Measurements from ENCODE around the gene ZBTB20.

Gene ZBTB20

GRCh38 chr3:114877378-114878113 lies 269.5 kb downstream of the ZBTB20 start:
- no peak overlapping the region for H3K4me3 ChIP-seq (replicated peaks; ENCODE audit: insufficient read depth, low read length)
- no peak for TF ChIP-seq POLR2AphosphoS5 (IDR thresholded peaks at IDR 0.05; ENCODE audit: low read depth)
- no peaks in the 10 kb centered on the region for H3K27me3 ChIP-seq (ENCODE audit: insufficient read depth, poor library complexity, severe bottlenecking)
- DNase-seq (ENCODE audit: low read depth in 1 of 2, low spot score in 1 of 2) = no peak
- H3K27ac ChIP-seq (replicated peaks) = no peak overlapping the region

DNA sequence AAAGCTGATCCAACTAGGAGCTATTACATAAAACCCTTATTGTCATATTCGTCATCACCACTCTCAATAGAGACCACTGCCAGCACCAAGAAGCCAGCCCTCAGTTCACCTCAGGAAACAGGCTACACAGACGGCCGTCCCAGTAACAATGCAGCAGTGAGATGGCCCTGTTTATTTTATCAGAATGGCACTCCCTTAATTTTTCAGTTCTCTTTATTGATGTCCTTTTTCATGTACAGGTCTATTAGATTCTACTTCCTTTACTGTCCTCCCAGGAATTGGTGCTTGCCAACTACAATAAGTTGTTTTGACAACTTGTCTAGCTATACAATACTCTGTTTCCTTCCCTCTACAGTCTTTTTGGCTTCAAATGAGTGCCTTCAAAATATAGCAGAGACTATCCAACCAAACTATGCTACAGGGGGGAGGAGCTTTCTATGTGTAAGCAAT lies 272.5 kb downstream of the ZBTB20 start:
- H3K4me3 ChIP-seq (replicated peaks; ENCODE audit: insufficient read depth, low read length) = no peak overlapping the region
- no peak for DNase-seq (ENCODE audit: low read depth in 1 of 2, low spot score in 1 of 2)
- no peak overlapping the region for H3K27ac ChIP-seq (replicated peaks)
- no peak for TF ChIP-seq POLR2AphosphoS5 (IDR thresholded peaks at IDR 0.05; ENCODE audit: low read depth)
- TF ChIP-seq GABPA (IDR thresholded peaks at IDR 0.05; ENCODE audit: low read depth) = no peak
- no peak for TF ChIP-seq SPI1 (IDR thresholded peaks at IDR 0.05; ENCODE audit: borderline replicate concordance, low read depth)
- TF ChIP-seq, protein P1, sequence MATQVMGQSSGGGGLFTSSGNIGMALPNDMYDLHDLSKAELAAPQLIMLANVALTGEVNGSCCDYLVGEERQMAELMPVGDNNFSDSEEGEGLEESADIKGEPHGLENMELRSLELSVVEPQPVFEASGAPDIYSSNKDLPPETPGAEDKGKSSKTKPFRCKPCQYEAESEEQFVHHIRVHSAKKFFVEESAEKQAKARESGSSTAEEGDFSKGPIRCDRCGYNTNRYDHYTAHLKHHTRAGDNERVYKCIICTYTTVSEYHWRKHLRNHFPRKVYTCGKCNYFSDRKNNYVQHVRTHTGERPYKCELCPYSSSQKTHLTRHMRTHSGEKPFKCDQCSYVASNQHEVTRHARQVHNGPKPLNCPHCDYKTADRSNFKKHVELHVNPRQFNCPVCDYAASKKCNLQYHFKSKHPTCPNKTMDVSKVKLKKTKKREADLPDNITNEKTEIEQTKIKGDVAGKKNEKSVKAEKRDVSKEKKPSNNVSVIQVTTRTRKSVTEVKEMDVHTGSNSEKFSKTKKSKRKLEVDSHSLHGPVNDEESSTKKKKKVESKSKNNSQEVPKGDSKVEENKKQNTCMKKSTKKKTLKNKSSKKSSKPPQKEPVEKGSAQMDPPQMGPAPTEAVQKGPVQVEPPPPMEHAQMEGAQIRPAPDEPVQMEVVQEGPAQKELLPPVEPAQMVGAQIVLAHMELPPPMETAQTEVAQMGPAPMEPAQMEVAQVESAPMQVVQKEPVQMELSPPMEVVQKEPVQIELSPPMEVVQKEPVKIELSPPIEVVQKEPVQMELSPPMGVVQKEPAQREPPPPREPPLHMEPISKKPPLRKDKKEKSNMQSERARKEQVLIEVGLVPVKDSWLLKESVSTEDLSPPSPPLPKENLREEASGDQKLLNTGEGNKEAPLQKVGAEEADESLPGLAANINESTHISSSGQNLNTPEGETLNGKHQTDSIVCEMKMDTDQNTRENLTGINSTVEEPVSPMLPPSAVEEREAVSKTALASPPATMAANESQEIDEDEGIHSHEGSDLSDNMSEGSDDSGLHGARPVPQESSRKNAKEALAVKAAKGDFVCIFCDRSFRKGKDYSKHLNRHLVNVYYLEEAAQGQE (IDR thresholded peaks at IDR 0.05; ENCODE audit: insufficient replicate concordance, low read depth) = no peak
- TF ChIP-seq, protein P2, sequence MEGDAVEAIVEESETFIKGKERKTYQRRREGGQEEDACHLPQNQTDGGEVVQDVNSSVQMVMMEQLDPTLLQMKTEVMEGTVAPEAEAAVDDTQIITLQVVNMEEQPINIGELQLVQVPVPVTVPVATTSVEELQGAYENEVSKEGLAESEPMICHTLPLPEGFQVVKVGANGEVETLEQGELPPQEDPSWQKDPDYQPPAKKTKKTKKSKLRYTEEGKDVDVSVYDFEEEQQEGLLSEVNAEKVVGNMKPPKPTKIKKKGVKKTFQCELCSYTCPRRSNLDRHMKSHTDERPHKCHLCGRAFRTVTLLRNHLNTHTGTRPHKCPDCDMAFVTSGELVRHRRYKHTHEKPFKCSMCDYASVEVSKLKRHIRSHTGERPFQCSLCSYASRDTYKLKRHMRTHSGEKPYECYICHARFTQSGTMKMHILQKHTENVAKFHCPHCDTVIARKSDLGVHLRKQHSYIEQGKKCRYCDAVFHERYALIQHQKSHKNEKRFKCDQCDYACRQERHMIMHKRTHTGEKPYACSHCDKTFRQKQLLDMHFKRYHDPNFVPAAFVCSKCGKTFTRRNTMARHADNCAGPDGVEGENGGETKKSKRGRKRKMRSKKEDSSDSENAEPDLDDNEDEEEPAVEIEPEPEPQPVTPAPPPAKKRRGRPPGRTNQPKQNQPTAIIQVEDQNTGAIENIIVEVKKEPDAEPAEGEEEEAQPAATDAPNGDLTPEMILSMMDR (IDR thresholded peaks at IDR 0.05; ENCODE audit: insufficient read depth, low read length) = no peak
- H3K27me3 ChIP-seq (ENCODE audit: insufficient read depth, poor library complexity, severe bottlenecking) = no peaks in the 10 kb centered on the region

- TF ChIP-seq, protein P1 (IDR thresholded peaks at IDR 0.05; ENCODE audit: insufficient replicate concordance, low read depth) = no peak
- TF ChIP-seq, protein P2 (IDR thresholded peaks at IDR 0.05; ENCODE audit: insufficient read depth, low read length) = no peak
- TF ChIP-seq GABPA (IDR thresholded peaks at IDR 0.05; ENCODE audit: low read depth) = no peak
- no peak for TF ChIP-seq SPI1 (IDR thresholded peaks at IDR 0.05; ENCODE audit: borderline replicate concordance, low read depth)
- no peak for TF ChIP-seq POLR2AphosphoS5 (IDR thresholded peaks at IDR 0.05; ENCODE audit: low read depth)
- DNase-seq (ENCODE audit: low read depth in 1 of 2, low spot score in 1 of 2) = no peak
- H3K27ac ChIP-seq (replicated peaks) = no peak overlapping the region
- H3K27me3 ChIP-seq (ENCODE audit: insufficient read depth, poor library complexity, severe bottlenecking) = peaks cover 2% of the 10 kb centered on the region
- no peak overlapping the region for H3K4me3 ChIP-seq (replicated peaks; ENCODE audit: insufficient read depth, low read length)
Measured at GRCh38 chr3:114873591-114873990, 273.5 kb downstream of the ZBTB20 start.

- H3K27me3 ChIP-seq (ENCODE audit: insufficient read depth, poor library complexity, severe bottlenecking) = peaks cover 2% of the 10 kb centered on the region
- H3K4me3 ChIP-seq (replicated peaks; ENCODE audit: insufficient read depth, low read length) = no peak overlapping the region
- DNase-seq (ENCODE audit: low read depth in 1 of 2, low spot score in 1 of 2) = no peak
- H3K27ac ChIP-seq (replicated peaks) = no peak overlapping the region
- TF ChIP-seq, protein P2 (IDR thresholded peaks at IDR 0.05; ENCODE audit: insufficient read depth, low read length) = no peak
- TF ChIP-seq POLR2AphosphoS5 (IDR thresholded peaks at IDR 0.05; ENCODE audit: low read depth) = no peak
- TF ChIP-seq SPI1 (IDR thresholded peaks at IDR 0.05; ENCODE audit: borderline replicate concordance, low read depth) = no peak
- TF ChIP-seq, protein P1 (IDR thresholded peaks at IDR 0.05; ENCODE audit: insufficient replicate concordance, low read depth) = no peak
- no peak for TF ChIP-seq GABPA (IDR thresholded peaks at IDR 0.05; ENCODE audit: low read depth)
Measured at GRCh38 chr3:114872588-114872987, 274.5 kb downstream of the ZBTB20 start.
